Bronchial epithelial cell (primary cell): ENCODE measurements around the gene PBRM1. TPM values are rescaled to one million over a fixed set of nuclear protein-coding genes. Genes with fewer than 3 reads are reported as not detected.

Source experiments
- DNase-seq: peaks from one replicate; pipeline ENCODE4 v3.0.0-alpha.2; 2010; ENCODE audit warnings: low read depth
- FAIRE-seq: peaks from 2 replicates; lab custom pipeline; 2011; peaks lifted over from hg19 to GRCh38; lab: Jason Lieb, UNC
- H3K27me3 ChIP-seq: 2 replicates; pipeline ENCODE4 v1.5.1; 2011; ENCODE audit warnings: low read length; ENCODE audit not compliant: control insufficient read depth, insufficient read depth
- H3K36me3 ChIP-seq: 2 replicates; pipeline ENCODE4 v1.5.1; 2011; ENCODE audit warnings: low read length; ENCODE audit not compliant: control insufficient read depth, insufficient read depth
- H3K4me3 ChIP-seq: 2 replicates; pipeline ENCODE4 v1.5.1; 2011; ENCODE audit warnings: mild to moderate bottlenecking, low read depth, low read length, control low read depth
- CTCF ChIP-seq: IDR thresholded peaks from 2 replicates; pipeline ENCODE4 v1.5.1; 2011; ENCODE audit warnings: mild to moderate bottlenecking, moderate library complexity, low read length, control low read depth, inconsistent platforms; ENCODE audit not compliant: insufficient read depth, severe bottlenecking
- total RNA-seq: library from RNA; depleted of rRNA; stranded (reverse); fragments of >200 nt; gene quantifications from 2 replicates; pipeline ENCODE4 v1.2.1, GENCODE V29; 2014

PBRM1 gene
- total RNA-seq, 1 donor from 2014 or later, result 95.6 TPM

- Histone ChIP-seq H3K36me3 (peaks cover 20% of the 10 kb centered on the region), H3K27me3 (no peaks in the 10 kb centered on the region), H3K4me3 (no peak overlapping the region)
- FAIRE-seq (no peak), DNase-seq (no peak)
- no peak for TF ChIP-seq CTCF
Observed at GRCh38 chr3:52663098-52663497, 22.6 kb downstream of the PBRM1 start.

GRCh38 chr3:52660046-52660445, 25.7 kb downstream of the PBRM1 start:
- TF ChIP-seq CTCF, result no peak
- DNase-seq, result no peak
- Histone ChIP-seq H3K36me3 (peaks cover 12% of the 10 kb centered on the region), H3K27me3 (no peaks in the 10 kb centered on the region), H3K4me3 (no peak overlapping the region)
- no peak for FAIRE-seq

GRCh38 chr3:52655895-52656294, 29.8 kb downstream of the PBRM1 start:
- no peak for TF ChIP-seq CTCF
- H3K4me3 ChIP-seq, result no peak overlapping the region
- FAIRE-seq (no peak), DNase-seq (no peak)
- peaks cover 7% of the 10 kb centered on the region for H3K36me3 ChIP-seq
- H3K27me3 ChIP-seq, result no peaks in the 10 kb centered on the region

- no peak for FAIRE-seq
- peaks cover 6% of the 10 kb centered on the region for H3K36me3 ChIP-seq
- no peak for DNase-seq
- no peak overlapping the region for H3K4me3 ChIP-seq
- no peaks in the 10 kb centered on the region for H3K27me3 ChIP-seq
- TF ChIP-seq CTCF, result no peak
Observed at GRCh38 chr3:52651592-52651991, 34.1 kb downstream of the PBRM1 start.

GRCh38 chr3:52650439-52650838, 35.3 kb downstream of the PBRM1 start:
- Histone ChIP-seq H3K36me3 (peaks cover 6% of the 10 kb centered on the region), H3K4me3 (no peak overlapping the region), H3K27me3 (no peaks in the 10 kb centered on the region)
- no peak for TF ChIP-seq CTCF
- FAIRE-seq (no peak), DNase-seq (no peak)

- Histone ChIP-seq H3K36me3 (peaks cover 6% of the 10 kb centered on the region), H3K27me3 (no peaks in the 10 kb centered on the region), H3K4me3 (no peak overlapping the region)
- TF ChIP-seq CTCF, result no peak
- DNase-seq (peak; percentile 21), FAIRE-seq (no peak)
Observed at GRCh38 chr3:52649461-52650210, 36.1 kb downstream of the PBRM1 start.
